ENCODE data around the gene RAI1. TPM values are rescaled to one million over a fixed set of nuclear protein-coding genes. Genes with fewer than 3 reads are reported as not detected.
A peak's percentile ranks its signal among the peaks of the same experiment; 100 is the strongest.

Gene RAI1
- total and polyA plus RNA-seq, 2 of the 8 experiments (the other 6 are each of a cell fraction or from before 2014, with no cell fraction given) = 0.39 to 1.2 TPM

- Histone ChIP-seq H3K9me3 (ENCODE audit: insufficient read depth in 2 of 2, low read depth in 1 of 2, low read length in 1 of 2) (no peaks in the 10 kb centered on the region), H3K27me3 (replicated peaks in 1 of 4; ENCODE audit: control insufficient read depth in 3 of 4, extremely low read depth in 1 of 4, insufficient read depth in 3 of 4, low read length in 3 of 4) (no peaks in the 10 kb centered on the region), H4K8ac (ENCODE audit: extremely low read depth, insufficient read depth, low read length) (peak overlapping the region; percentile 39; the same call in 1 of the 2 replicates), H3K27ac (ENCODE audit: low read depth, low read length) (no peak overlapping the region), H2BK120ac (replicated peaks; ENCODE audit: low read depth, low read length) (peak overlapping the region; percentile 5), H3K4me1 (replicated peaks in 1 of 4; ENCODE audit: control insufficient read depth in 3 of 4, insufficient read depth in 4 of 4, low read length in 3 of 4) (peaks cover 5 to 34% (median 21%) of the 10 kb centered on the region in 4 experiments), H3K36me3 (ENCODE audit: control insufficient read depth in 2 of 4, insufficient read depth in 4 of 4, low read length in 3 of 4) (no peaks in the 10 kb centered on the region), H3K4me3 (ENCODE audit: extremely low read depth in 1 of 4, insufficient read depth in 2 of 4, low read depth in 3 of 4, low read length in 4 of 4) (no peak overlapping the region), H4K91ac (replicated peaks; ENCODE audit: insufficient read length, low read length) (peak overlapping the region; percentile 69), H2BK20ac (ENCODE audit: low read length) (0 out of 2 replicates have a peak overlapping the region, but pooled peaks have one; percentile 49), H2AK5ac (ENCODE audit: low read depth, low read length) (0 out of 2 replicates have a peak overlapping the region, but pooled peaks have one; percentile 5), H2BK5ac (ENCODE audit: low read depth, low read length) (peak overlapping the region; percentile 22; the same call in 1 of the 2 replicates), H3K23ac (ENCODE audit: insufficient read length) (no peak overlapping the region), H4K20me1 (replicated peaks in 1 of 2; ENCODE audit: control insufficient read depth in 1 of 2, insufficient read depth in 2 of 2, low read length in 2 of 2) (no peaks in the 10 kb centered on the region), H2AFZ (ENCODE audit: low read length) (peak overlapping the region; percentile 4; the same call in 1 of the 2 replicates), H3K14ac (ENCODE audit: insufficient read length) (no peak overlapping the region), H3K79me2 (ENCODE audit: control insufficient read depth in 1 of 2, insufficient read depth in 2 of 2, low read length in 2 of 2) (no peaks in the 10 kb centered on the region), H3K4me2 (ENCODE audit: insufficient read depth in 1 of 2, low read depth in 2 of 2, low read length in 2 of 2) (peak overlapping the region in 1 of 2 experiments; percentile 18; a peak in 2 of 4 replicates), H3K4ac (replicated peaks; ENCODE audit: insufficient read length, low read depth, low read length) (peak overlapping the region; percentile 28), H4K5ac (ENCODE audit: insufficient read length, low read depth, low read length) (no peak overlapping the region), H3K23me2 (ENCODE audit: low read depth, low read length) (no peaks in the 10 kb centered on the region), H3K9ac (replicated peaks in 1 of 4; ENCODE audit: extremely low read depth in 1 of 4, low read depth in 3 of 4, low read length in 3 of 4) (no peak overlapping the region), H3K56ac (replicated peaks; ENCODE audit: insufficient read length, low read depth, low read length) (no peak overlapping the region), H2BK15ac (ENCODE audit: low read length) (peak overlapping the region; percentile 2; the same call in 1 of the 2 replicates), H3K79me1 (ENCODE audit: low read depth, low read length) (no peaks in the 10 kb centered on the region), H3K18ac (ENCODE audit: extremely low read depth, low read length) (peak overlapping the region; percentile 14; the same call in 1 of the 2 replicates), H2BK12ac (ENCODE audit: low read depth, low read length) (peak overlapping the region; percentile 13; the same call in 1 of the 2 replicates)
- CTCF ChIA-PET (ENCODE audit: partially characterized antibody) = interaction anchor here (0.9 to 5.2 kb wide), 21 partner anchors 8 to 136 kb away, joined by 3 to 47 read pairs (median 4); no protein-coding TSS in a partner anchor
- 65% methylated on average over 17 of the region's 17 CpGs; no CpG with 5 or more reads in 1 of the 2 experiments for WGBS, 2 experiments (ENCODE audit: extremely low coverage in 1 of 2, insufficient coverage in 1 of 2, insufficient read length in 1 of 2, insufficient replicate concordance in 2 of 2, low coverage in 1 of 2, low lambda C conversion rate in 2 of 2, missing lambda C conversion rate in 1 of 2)
- FAIRE-seq = no peak
- peak in 1 of 2 experiments; percentile 65 for DNase-seq (ENCODE audit: low read depth in 1 of 2, low spot score in 2 of 2)
- POLR2A ChIA-PET (ENCODE audit: partially characterized antibody) = interaction anchor here (0.7 to 2.5 kb wide), 5 partner anchors 9 to 87 kb away, joined by 3 to 13 read pairs (median 3); no protein-coding TSS in a partner anchor
- TF ChIP-seq RAD21 (IDR thresholded peaks at IDR 0.05 in 1 of 2, conservative IDR thresholded peaks at IDR 0.05 in 1 of 2; ENCODE audit: low read depth in 2 of 2, low read length in 2 of 2) = no peak
- peak; percentile 78 for TF ChIP-seq E2F6 (IDR thresholded peaks at IDR 0.05)
- peak; percentile 53; the same call in 1 of the 2 replicates for TF ChIP-seq YY1 (IDR thresholded peaks at IDR 0.05; ENCODE audit: low read depth, low read length)
- no peak for TF ChIP-seq RFX5 (IDR thresholded peaks at IDR 0.05; ENCODE audit: borderline replicate concordance, low read depth, low read length)
- TF ChIP-seq TBP (IDR thresholded peaks at IDR 0.05; ENCODE audit: low read depth, low read length) = peak; percentile 69; the same call in 1 of the 2 replicates
- TF ChIP-seq KDM4A (IDR thresholded peaks at IDR 0.05; ENCODE audit: low read depth, low read length, severe bottlenecking) = no peak
- TF ChIP-seq MAX (IDR thresholded peaks at IDR 0.05) = peak; percentile 35; the same call in 1 of the 2 replicates
These were observed 67.9 kb downstream of the RAI1 start for GRCh38 chr17:17749025-17749772.

Measured in H1 (cell line).